Measurements from ENCODE around the gene CACTIN. TPM values are rescaled to one million over a fixed set of nuclear protein-coding genes. Genes with fewer than 3 reads are reported as not detected.

CACTIN gene
- total RNA-seq, 4 donors from 2014 or later = 20.3 to 34.2 (median 28.6) TPM

DNA sequence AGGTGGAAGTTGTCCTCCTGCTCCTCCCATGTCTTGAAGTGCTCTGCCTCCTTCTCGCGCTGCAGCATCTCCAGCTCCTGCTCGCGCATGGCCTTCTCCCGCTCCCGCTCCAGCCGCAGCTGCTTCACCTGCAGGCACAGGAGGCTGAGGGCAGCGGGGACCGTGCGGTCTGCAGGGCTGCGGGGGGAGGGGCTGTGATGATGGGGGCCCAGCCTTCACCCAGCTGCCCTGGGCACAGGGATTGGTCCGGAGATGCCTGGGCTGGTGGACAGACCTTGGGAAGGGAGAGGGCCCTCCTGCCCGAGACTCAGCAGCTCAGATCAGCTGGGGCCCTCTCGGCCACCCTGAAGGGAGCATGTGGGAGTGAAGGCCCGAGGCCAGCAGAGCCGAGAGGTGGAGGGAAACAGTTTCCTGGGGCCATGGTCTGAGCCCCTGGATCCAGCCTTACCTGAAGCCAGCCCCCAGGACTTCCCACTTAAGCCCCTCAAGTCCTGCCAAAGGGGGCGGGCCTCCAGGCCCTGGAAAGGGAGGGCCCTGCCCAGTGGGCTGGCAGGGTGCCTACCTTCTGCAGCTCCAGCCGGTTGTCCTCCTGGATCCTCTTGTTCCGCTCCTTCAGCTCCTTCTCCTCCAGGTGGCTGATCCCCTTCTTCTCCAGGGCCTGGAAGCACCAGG, 6.3 kb downstream of the CACTIN start:
- Histone ChIP-seq H3K4me3 (no peak overlapping the region), H3K4me1 (peaks cover 0 to 43% (median 14%) of the 10 kb centered on the region in 3 donors), H3K27ac (peak overlapping the region in 1 of 4 donors; percentile 5), H3K27me3 (no peaks in the 10 kb centered on the region), H3K9me3 (no peaks in the 10 kb centered on the region), H3K36me3 (peaks cover 0 to 78% of the 10 kb centered on the region in 2 donors)
- 40% methylated on average over 1 of the region's 19 CpGs; no CpG with 5 or more reads in 1 of the 2 donors for WGBS, 2 donors (ENCODE audit: low coverage in 1 of 2)
- ATAC-seq = no peak
- TF ChIP-seq POLR2A (IDR thresholded peaks at IDR 0.05) (no peak), EP300 (IDR thresholded peaks at IDR 0.05) (no peak), POLR2AphosphoS5 (IDR thresholded peaks at IDR 0.05) (no peak)
- TF ChIP-seq, protein P1, sequence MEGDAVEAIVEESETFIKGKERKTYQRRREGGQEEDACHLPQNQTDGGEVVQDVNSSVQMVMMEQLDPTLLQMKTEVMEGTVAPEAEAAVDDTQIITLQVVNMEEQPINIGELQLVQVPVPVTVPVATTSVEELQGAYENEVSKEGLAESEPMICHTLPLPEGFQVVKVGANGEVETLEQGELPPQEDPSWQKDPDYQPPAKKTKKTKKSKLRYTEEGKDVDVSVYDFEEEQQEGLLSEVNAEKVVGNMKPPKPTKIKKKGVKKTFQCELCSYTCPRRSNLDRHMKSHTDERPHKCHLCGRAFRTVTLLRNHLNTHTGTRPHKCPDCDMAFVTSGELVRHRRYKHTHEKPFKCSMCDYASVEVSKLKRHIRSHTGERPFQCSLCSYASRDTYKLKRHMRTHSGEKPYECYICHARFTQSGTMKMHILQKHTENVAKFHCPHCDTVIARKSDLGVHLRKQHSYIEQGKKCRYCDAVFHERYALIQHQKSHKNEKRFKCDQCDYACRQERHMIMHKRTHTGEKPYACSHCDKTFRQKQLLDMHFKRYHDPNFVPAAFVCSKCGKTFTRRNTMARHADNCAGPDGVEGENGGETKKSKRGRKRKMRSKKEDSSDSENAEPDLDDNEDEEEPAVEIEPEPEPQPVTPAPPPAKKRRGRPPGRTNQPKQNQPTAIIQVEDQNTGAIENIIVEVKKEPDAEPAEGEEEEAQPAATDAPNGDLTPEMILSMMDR (IDR thresholded peaks at IDR 0.05) = no peak

DNA sequence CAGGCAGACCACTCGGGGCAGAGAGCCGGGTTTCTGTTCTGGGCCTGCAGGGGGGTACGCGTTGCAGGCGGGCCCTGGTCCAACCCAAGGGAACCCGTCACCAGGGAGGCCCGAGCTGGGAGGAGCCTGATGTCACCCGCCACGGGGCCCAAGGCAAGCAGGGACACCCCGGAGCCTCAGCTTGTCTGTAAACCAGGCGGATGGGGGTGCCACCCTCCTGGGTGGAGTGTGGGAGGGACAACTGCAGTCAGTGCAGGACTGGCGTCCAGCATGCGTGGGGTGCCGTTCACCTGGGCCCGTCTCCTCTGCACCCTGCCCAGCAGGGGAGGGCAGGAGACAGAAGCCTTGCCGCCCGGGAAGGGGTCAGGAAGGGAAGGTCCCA, 7.0 kb downstream of the CACTIN start:
- H3K9me3 ChIP-seq = no peaks in the 10 kb centered on the region
- WGBS, 2 donors (ENCODE audit: low coverage in 1 of 2) = 80% methylated on average over 1 of the region's 17 CpGs; no CpG with 5 or more reads in 1 of the 2 donors
- H3K27ac ChIP-seq = no peak overlapping the region
- no peaks in the 10 kb centered on the region for H3K27me3 ChIP-seq
- H3K4me3 ChIP-seq = no peak overlapping the region
- H3K36me3 ChIP-seq = peaks cover 0 to 84% of the 10 kb centered on the region in 2 donors
- ATAC-seq = no peak
- TF ChIP-seq POLR2A (IDR thresholded peaks at IDR 0.05) = no peak
- TF ChIP-seq, protein P1 (IDR thresholded peaks at IDR 0.05) = no peak
- TF ChIP-seq POLR2AphosphoS5 (IDR thresholded peaks at IDR 0.05) = no peak
- TF ChIP-seq EP300 (IDR thresholded peaks at IDR 0.05) = no peak
- peaks cover 0 to 43% (median 8%) of the 10 kb centered on the region in 3 donors for H3K4me1 ChIP-seq

DNA sequence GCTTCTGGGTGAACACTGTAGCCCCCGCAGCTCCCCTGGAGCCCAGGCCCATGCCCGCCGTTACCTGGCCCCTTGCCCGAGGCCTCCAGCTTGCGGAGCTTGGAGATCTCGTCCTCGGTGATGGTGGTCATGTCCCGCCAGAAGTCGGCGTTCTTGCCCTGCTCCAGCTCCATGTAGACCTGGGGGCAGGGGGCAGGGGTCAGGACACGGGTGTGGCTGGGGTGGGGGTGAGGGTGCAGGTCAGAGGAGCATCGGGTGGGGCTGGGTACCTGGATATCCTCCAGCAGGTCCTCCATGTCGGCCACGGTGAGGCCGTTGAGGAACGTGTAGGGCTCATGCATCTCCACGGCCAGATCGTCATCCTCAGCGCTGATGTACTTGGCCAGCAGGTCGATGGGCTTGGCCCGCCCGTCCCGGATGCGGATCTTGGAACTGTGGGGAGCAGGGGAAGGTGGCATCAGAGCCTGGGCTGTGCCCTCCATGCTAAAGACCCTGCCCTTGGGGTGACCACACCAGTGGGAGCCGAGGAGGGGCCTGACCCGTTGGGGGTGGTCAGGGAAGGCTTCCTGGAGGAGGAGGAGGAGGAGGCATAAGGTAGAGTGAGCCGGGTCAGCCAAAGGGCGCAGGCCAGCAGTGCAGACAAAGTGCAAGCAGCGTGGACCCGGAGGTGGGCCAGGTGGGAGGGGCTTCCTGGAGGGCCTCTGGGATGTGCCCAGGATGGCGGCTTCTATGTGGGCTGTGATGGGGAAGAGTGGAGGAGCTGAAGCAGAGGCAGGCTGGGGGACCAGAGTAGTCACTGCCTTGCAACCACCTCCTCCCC, 7.6 kb downstream of the CACTIN start:
- no peak for ATAC-seq
- H3K36me3 ChIP-seq = peaks cover 0 to 85% of the 10 kb centered on the region in 2 donors
- no peak overlapping the region for H3K4me3 ChIP-seq
- peak overlapping the region in 2 of 4 donors; percentile 54 to 62 for H3K27ac ChIP-seq
- no peaks in the 10 kb centered on the region for H3K27me3 ChIP-seq
- no peaks in the 10 kb centered on the region for H3K9me3 ChIP-seq
- peaks cover 0 to 43% (median 10%) of the 10 kb centered on the region in 3 donors for H3K4me1 ChIP-seq
- 74 to 93% methylated on average over 2 to 3 of the region's 31 CpGs for WGBS, 2 donors (ENCODE audit: low coverage in 1 of 2)
- TF ChIP-seq EP300 (IDR thresholded peaks at IDR 0.05) = no peak
- no peak for TF ChIP-seq POLR2AphosphoS5 (IDR thresholded peaks at IDR 0.05)

DNA sequence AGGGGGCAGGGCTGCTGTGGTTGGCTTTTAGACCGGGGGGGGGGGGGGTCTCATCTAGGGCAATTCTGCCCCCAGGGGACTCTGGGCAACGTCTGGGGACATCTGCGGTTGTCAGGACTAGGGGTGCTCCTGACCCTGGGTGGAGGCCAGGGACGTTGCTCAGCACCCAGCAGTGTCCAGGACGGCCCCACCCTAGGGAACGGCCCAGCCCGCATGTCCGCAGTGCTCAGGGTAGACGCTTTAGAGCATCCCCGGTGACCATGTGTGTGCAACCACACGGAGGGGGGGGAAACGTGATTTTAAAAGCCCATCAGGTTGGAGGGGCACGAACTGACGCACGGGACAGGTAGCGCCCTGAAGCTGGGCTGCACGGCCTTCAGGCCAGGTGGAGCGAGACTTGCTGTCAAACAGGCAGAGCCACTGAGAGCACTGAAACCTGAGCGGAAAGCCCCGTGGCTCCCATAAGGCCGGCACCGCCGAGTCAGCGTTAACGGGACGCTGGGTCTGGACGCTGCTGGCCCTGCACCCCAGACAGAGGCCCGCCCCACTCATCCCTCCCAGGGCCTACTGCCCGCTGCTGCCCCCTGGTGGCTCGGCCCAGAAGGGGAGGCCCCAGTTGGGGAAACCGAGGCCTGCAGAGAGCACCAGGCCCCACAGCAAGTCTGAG, 8.3 kb downstream of the CACTIN start:
- Histone ChIP-seq H3K9me3 (no peaks in the 10 kb centered on the region), H3K27me3 (no peaks in the 10 kb centered on the region), H3K4me3 (peak overlapping the region in 1 of 2 donors; percentile 26), H3K27ac (peak overlapping the region in 3 of 4 donors; percentile 54 to 71 (median 62)), H3K36me3 (peaks cover 0 to 85% of the 10 kb centered on the region in 2 donors), H3K4me1 (peaks cover 0 to 47% (median 18%) of the 10 kb centered on the region in 3 donors)
- peak; percentile 84 for ATAC-seq
- no CpG with 5 or more reads among the region's 31 CpGs for WGBS, 2 donors (ENCODE audit: low coverage in 1 of 2)
- TF ChIP-seq, protein P1 (IDR thresholded peaks at IDR 0.05) = peak in 3 of 4 experiments; percentile 97 to 100 (median 97)
- TF ChIP-seq POLR2A (IDR thresholded peaks at IDR 0.05) = no peak
- no peak for TF ChIP-seq EP300 (IDR thresholded peaks at IDR 0.05)

DNA sequence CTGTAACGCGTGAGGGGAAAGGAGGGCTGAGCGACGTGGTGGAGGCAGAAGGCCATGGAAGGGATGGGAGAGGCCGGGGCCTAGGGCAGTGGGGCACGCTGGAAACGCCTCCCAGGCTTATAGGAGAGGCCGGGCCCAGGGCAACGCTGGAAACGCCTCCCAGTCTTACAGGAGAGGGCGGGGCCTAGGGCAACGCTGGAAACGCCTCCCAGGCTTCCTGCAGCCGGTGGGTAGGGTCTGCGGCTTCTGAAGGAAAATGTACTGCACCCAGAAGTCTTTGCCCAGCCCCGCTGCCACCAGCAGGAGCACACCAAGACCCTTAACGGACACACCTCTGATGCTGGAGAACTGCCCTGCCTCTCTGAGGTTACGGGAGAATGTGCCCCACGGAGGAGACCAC, 9.1 kb downstream of the CACTIN start:
- Histone ChIP-seq H3K4me1 (peaks cover 0 to 55% (median 21%) of the 10 kb centered on the region in 3 donors), H3K27me3 (no peaks in the 10 kb centered on the region), H3K27ac (peak overlapping the region in 3 of 4 donors; percentile 54 to 71 (median 62)), H3K4me3 (no peak overlapping the region), H3K9me3 (no peaks in the 10 kb centered on the region), H3K36me3 (peaks cover 0 to 85% of the 10 kb centered on the region in 2 donors)
- ATAC-seq = peak; percentile 65
- WGBS, 2 donors (ENCODE audit: low coverage in 1 of 2) = 63 to 82% methylated on average over 4 to 6 of the region's 19 CpGs
- TF ChIP-seq EP300 (IDR thresholded peaks at IDR 0.05) (no peak), POLR2AphosphoS5 (IDR thresholded peaks at IDR 0.05) (no peak), POLR2A (IDR thresholded peaks at IDR 0.05) (no peak)
- TF ChIP-seq, protein P1 (IDR thresholded peaks at IDR 0.05) = no peak
